Pancreas (tissue), 10 donors: ENCODE data around the gene RIOK2. TPM values are rescaled to one million over a fixed set of nuclear protein-coding genes. Genes with fewer than 3 reads are reported as not detected.
"Not testable (repeated sequence)": the region's sequence is repeated elsewhere in the genome, so short reads cannot be mapped to it uniquely, and the experiment has no call there.

Source experiments
- ATAC-seq, 4 donors: fragments of 200-7000 bp; cut with Tn5 transposase; one replicate each; pipeline versions ENCODE4 v1.8.0 to v1.9.1; 2020; ENCODE audit warnings: mild to moderate bottlenecking in 4 of 4, moderate library complexity in 4 of 4
- DNase-seq, 6 donors: peaks; one replicate each; pipeline ENCODE4 v3.0.0-alpha.2; 2020
- FAIRE-seq: peaks from 2 replicates; lab custom pipeline; 2012; peaks lifted over from hg19 to GRCh38; lab: Jason Lieb, UNC
- H3K27ac ChIP-seq, 4 donors: fragments of 200-600 bp; sonication (generic); 1 replicate in 3 of 4; 2 replicates in 1 of 4; pipeline versions ENCODE4 v1.5.0 to v1.8.0; 2020
- H3K27me3 ChIP-seq, 4 donors: fragments of 200-600 bp; one replicate each; pipeline ENCODE4 v1.8.0; 2021
- H3K36me3 ChIP-seq, 3 donors: fragments of 200-600 bp; sonication (generic) in 1 of 3; one replicate each; pipeline versions ENCODE4 v1.5.0 to v1.8.0; 2020 to 2021
- H3K4me1 ChIP-seq, 3 donors: fragments of 200-600 bp; one replicate each; pipeline ENCODE4 v1.8.0; 2021
- H3K4me3 ChIP-seq, 4 donors: fragments of 200-600 bp; sonication (generic) in 2 of 4; one replicate each; pipeline versions ENCODE4 v1.5.0 to v1.8.0; 2020 to 2021
- H3K9me3 ChIP-seq, 4 donors: fragments of 200-600 bp; one replicate each; pipeline ENCODE4 v1.8.0; 2021
- CTCF ChIP-seq, 4 donors: fragments of 200-600 bp; sonication (generic) in 3 of 4; IDR thresholded peaks; one replicate each; pipeline versions ENCODE4 v1.5.0 to v1.8.0; 2021; ENCODE audit warnings: antibody characterized with exemption in 4 of 4
- WGBS, 2 donors: extraction: QIAGEN DNeasy Blood & Tissue Kit; methylation state at CpG; one replicate each; pipeline ENCODE4 v1.1.7; 2013; 5-methylcytosine and 5-hydroxymethylcytosine counted together
- intact Hi-C, 3 donors: fragments of 100-400 bp; cut with DNase I; formaldehyde crosslinking; loops; one replicate each; pipeline versions ENCODE4 v1.11.1 to v1.14.2; 2022
- polyA plus RNA-seq, 2 donors: library from polyadenylated mRNA; stranded (reverse); fragments of 200-250 nt; gene quantifications; one replicate each; pipeline ENCODE4 v1.2.3, GENCODE V29; 2013
- total RNA-seq, 6 donors: library from RNA; stranded (reverse); fragmentation: NEBNext Ultra II Directional in 4 of 6; extraction: Animal tissue kit (Norgen Biotek cat#: 25700) in 4 of 6; gene quantifications; one replicate each; pipeline versions ENCODE4 v1.2.1 to v1.2.4, GENCODE V29; 2021 to 2023
- donor health status: healthy with polysubstance abuse.
- donor health status: DM: no; HTN: no; CAD: no; lungs with moderate emphysema.
- donor health status: DM: no; HTN: no; CAD: no.
- donor health status: control.
- donor health status: control.
- donor health status: Bipolar disorder and iron deficiency.
- donor health status: DM: yes; HTN: yes; CAD: no.
- donor health status: DM: no; HTN: no; CAD: no.
- donor health status: DM: no; HTN: no; CAD: no.
- donor health status: DM: yes; HTN: yes; CAD: no.

Gene RIOK2
- total and polyA plus RNA-seq, 8 donors, result 7.6 to 18.7 (median 11.1) TPM

- H3K9me3 ChIP-seq, result no peaks in the 10 kb centered on the region
- 35 to 39% methylated on average over 6 of the region's 6 CpGs for WGBS, 2 donors
- no peak for FAIRE-seq
- H3K27ac ChIP-seq, result peak overlapping the region; percentile 84 to 93 (median 90)
- peaks cover 0 to 2% (median 0%) of the 10 kb centered on the region in 3 donors for H3K36me3 ChIP-seq
- H3K4me3 ChIP-seq, result peak overlapping the region; percentile 21 to 71 (median 58)
- H3K4me1 ChIP-seq, result peaks cover 0 to 29% (median 5%) of the 10 kb centered on the region in 3 donors
- DNase-seq, result no peak
- intact Hi-C loops, result no loop called here
- no peak for ATAC-seq
- no peaks in the 10 kb centered on the region for H3K27me3 ChIP-seq
- no peak for TF ChIP-seq CTCF (IDR thresholded peaks at IDR 0.05)
These were observed 825 bp upstream of the RIOK2 start for GRCh38 chr5:97183930-97184213.

- H3K27me3 ChIP-seq, result no peaks in the 10 kb centered on the region
- H3K4me1 ChIP-seq, result peaks cover 0 to 29% (median 5%) of the 10 kb centered on the region in 3 donors
- H3K27ac ChIP-seq, result peak overlapping the region; percentile 84 to 93 (median 90)
- 0 to 1% methylated on average over 12 of the region's 12 CpGs for WGBS, 2 donors
- DNase-seq, result no peak
- ATAC-seq, result peak in 3 of 4 donors; percentile 9 to 26 (median 11)
- peak overlapping the region; percentile 55 to 71 (median 60) for H3K4me3 ChIP-seq
- no peak for TF ChIP-seq CTCF (IDR thresholded peaks at IDR 0.05)
- no peaks in the 10 kb centered on the region for H3K9me3 ChIP-seq
- intact Hi-C loops, result no loop called here
- no peak for FAIRE-seq
- H3K36me3 ChIP-seq, result peaks cover 0 to 4% (median 3%) of the 10 kb centered on the region in 3 donors
These were observed 412 bp downstream of the RIOK2 start for GRCh38 chr5:97182571-97183099.

GRCh38 chr5:97181856-97182545 is 1.0 kb downstream of the RIOK2 start:
- FAIRE-seq, result no peak
- Histone ChIP-seq H3K4me1 (peaks cover 0 to 29% (median 5%) of the 10 kb centered on the region in 3 donors), H3K36me3 (peaks cover 0 to 9% (median 9%) of the 10 kb centered on the region in 3 donors), H3K27me3 (no peaks in the 10 kb centered on the region), H3K27ac (peak overlapping the region in 1 of 4 donors; percentile 91), H3K4me3 (peak overlapping the region; percentile 55 to 71 (median 60)), H3K9me3 (no peaks in the 10 kb centered on the region)
- ATAC-seq, result no peak
- DNase-seq, result no peak
- TF ChIP-seq CTCF (IDR thresholded peaks at IDR 0.05), result no peak
- intact Hi-C loops, result no loop called here
- 37 to 41% methylated on average over 4 of the region's 4 CpGs for WGBS, 2 donors

- ATAC-seq, H3K4me3 ChIP-seq, intact Hi-C loops, H3K9me3 ChIP-seq, DNase-seq, FAIRE-seq, H3K27me3 ChIP-seq, H3K27ac ChIP-seq: not testable (repeated sequence)
- peaks cover 0 to 27% (median 5%) of the 10 kb centered on the region in 3 donors for H3K4me1 ChIP-seq
- WGBS, 2 donors, result 67 to 76% methylated on average over 3 of the region's 3 CpGs
- H3K36me3 ChIP-seq, result peaks cover 0 to 29% (median 12%) of the 10 kb centered on the region in 3 donors
These were observed 3.6 kb downstream of the RIOK2 start for GRCh38 chr5:97179457-97179856.

GRCh38 chr5:97172227-97172626 is 10.8 kb downstream of the RIOK2 start:
- H3K9me3 ChIP-seq, result no peaks in the 10 kb centered on the region
- no peaks in the 10 kb centered on the region for H3K4me1 ChIP-seq
- DNase-seq (no peak), FAIRE-seq (no peak), ATAC-seq (no peak)
- no peak overlapping the region for H3K4me3 ChIP-seq
- TF ChIP-seq CTCF (IDR thresholded peaks at IDR 0.05), result no peak
- intact Hi-C loops, result no loop called here
- H3K36me3 ChIP-seq, result peaks cover 0 to 74% (median 15%) of the 10 kb centered on the region in 3 donors
- no peaks in the 10 kb centered on the region for H3K27me3 ChIP-seq
- no peak overlapping the region for H3K27ac ChIP-seq
